ENCODE measurements around the gene MAPK8. TPM values are rescaled to one million over a fixed set of nuclear protein-coding genes. Genes with fewer than 3 reads are reported as not detected.

MAPK8 gene
- polyA plus RNA-seq, 2 of the 4 experiments (the other 2 are of a cell fraction): 29.6 to 71.4 TPM

DNA sequence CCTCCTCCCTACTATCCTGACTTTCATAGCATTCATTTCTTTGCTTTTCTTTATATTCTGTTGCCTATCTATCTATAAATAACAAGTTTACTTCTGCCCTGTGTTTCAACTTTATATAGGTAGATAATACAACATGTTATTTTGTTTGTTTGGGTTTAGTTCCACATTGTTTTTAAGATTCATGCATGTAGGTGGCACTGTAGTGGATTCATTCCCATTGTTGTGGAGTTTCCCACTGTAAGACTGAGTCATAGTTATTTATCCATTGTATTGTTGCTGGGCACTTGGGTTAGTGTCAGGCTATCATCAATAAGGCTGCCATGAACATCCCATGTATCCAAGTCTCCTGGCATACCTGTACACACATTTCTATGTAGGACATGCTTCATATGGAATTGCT, 170.7 kb downstream of the MAPK8 start:
- Histone ChIP-seq H3K4me3 (no peak overlapping the region), H3K4me2 (no peak overlapping the region), H3K27ac (no peak overlapping the region), H3K9me3 (no peaks in the 10 kb centered on the region; the same call in 2 of the 3 replicates), H3K4me1 (no peaks in the 10 kb centered on the region)
- FAIRE-seq (no peak), ATAC-seq (no peak), DNase-seq (ENCODE audit: low read depth in 1 of 2, low spot score in 1 of 2) (no peak)
- TF ChIP-seq JUNB (IDR thresholded peaks at IDR 0.05) (no peak), EHF (CRISPR knock-in tag; IDR thresholded peaks at IDR 0.05) (no peak), NPAS2 (CRISPR knock-in tag; IDR thresholded peaks at IDR 0.05; ENCODE audit: borderline replicate concordance) (no peak), HOXB5 (CRISPR knock-in tag; IDR thresholded peaks at IDR 0.05) (no peak), KDM1A (IDR thresholded peaks at IDR 0.05; ENCODE audit: low read depth) (no peak), JUN (IDR thresholded peaks at IDR 0.05) (no peak), HEYL (CRISPR knock-in tag; IDR thresholded peaks at IDR 0.05) (no peak), CBX8 (IDR thresholded peaks at IDR 0.05) (no peak), ESRRA (IDR thresholded peaks at IDR 0.05; ENCODE audit: borderline replicate concordance, low read length) (no peak), RNF2 (IDR thresholded peaks at IDR 0.05; ENCODE audit: borderline replicate concordance, low read depth) (no peak), PHF8 (IDR thresholded peaks at IDR 0.05; ENCODE audit: borderline replicate concordance, low read depth) (no peak), BHLHE40 (IDR thresholded peaks at IDR 0.05; ENCODE audit: low read depth, low read length) (no peak)
- TF ChIP-seq, protein P1, sequence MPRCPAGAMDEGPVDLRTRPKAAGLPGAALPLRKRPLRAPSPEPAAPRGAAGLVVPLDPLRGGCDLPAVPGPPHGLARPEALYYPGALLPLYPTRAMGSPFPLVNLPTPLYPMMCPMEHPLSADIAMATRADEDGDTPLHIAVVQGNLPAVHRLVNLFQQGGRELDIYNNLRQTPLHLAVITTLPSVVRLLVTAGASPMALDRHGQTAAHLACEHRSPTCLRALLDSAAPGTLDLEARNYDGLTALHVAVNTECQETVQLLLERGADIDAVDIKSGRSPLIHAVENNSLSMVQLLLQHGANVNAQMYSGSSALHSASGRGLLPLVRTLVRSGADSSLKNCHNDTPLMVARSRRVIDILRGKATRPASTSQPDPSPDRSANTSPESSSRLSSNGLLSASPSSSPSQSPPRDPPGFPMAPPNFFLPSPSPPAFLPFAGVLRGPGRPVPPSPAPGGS (IDR thresholded peaks at IDR 0.05): no peak
- TF ChIP-seq, protein P2, sequence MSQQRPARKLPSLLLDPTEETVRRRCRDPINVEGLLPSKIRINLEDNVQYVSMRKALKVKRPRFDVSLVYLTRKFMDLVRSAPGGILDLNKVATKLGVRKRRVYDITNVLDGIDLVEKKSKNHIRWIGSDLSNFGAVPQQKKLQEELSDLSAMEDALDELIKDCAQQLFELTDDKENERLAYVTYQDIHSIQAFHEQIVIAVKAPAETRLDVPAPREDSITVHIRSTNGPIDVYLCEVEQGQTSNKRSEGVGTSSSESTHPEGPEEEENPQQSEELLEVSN (IDR thresholded peaks at IDR 0.05; ENCODE audit: borderline replicate concordance, low read depth): no peak
- TF ChIP-seq, protein P3, sequence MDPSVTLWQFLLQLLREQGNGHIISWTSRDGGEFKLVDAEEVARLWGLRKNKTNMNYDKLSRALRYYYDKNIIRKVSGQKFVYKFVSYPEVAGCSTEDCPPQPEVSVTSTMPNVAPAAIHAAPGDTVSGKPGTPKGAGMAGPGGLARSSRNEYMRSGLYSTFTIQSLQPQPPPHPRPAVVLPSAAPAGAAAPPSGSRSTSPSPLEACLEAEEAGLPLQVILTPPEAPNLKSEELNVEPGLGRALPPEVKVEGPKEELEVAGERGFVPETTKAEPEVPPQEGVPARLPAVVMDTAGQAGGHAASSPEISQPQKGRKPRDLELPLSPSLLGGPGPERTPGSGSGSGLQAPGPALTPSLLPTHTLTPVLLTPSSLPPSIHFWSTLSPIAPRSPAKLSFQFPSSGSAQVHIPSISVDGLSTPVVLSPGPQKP (IDR thresholded peaks at IDR 0.05; ENCODE audit: low read depth, low read length): no peak
- TF ChIP-seq, protein P4, sequence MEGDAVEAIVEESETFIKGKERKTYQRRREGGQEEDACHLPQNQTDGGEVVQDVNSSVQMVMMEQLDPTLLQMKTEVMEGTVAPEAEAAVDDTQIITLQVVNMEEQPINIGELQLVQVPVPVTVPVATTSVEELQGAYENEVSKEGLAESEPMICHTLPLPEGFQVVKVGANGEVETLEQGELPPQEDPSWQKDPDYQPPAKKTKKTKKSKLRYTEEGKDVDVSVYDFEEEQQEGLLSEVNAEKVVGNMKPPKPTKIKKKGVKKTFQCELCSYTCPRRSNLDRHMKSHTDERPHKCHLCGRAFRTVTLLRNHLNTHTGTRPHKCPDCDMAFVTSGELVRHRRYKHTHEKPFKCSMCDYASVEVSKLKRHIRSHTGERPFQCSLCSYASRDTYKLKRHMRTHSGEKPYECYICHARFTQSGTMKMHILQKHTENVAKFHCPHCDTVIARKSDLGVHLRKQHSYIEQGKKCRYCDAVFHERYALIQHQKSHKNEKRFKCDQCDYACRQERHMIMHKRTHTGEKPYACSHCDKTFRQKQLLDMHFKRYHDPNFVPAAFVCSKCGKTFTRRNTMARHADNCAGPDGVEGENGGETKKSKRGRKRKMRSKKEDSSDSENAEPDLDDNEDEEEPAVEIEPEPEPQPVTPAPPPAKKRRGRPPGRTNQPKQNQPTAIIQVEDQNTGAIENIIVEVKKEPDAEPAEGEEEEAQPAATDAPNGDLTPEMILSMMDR (IDR thresholded peaks at IDR 0.05): no peak
- TF ChIP-seq, protein P5, sequence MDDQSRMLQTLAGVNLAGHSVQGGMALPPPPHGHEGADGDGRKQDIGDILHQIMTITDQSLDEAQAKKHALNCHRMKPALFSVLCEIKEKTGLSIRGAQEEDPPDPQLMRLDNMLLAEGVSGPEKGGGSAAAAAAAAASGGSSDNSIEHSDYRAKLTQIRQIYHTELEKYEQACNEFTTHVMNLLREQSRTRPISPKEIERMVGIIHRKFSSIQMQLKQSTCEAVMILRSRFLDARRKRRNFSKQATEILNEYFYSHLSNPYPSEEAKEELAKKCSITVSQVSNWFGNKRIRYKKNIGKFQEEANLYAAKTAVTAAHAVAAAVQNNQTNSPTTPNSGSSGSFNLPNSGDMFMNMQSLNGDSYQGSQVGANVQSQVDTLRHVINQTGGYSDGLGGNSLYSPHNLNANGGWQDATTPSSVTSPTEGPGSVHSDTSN (IDR thresholded peaks at IDR 0.05): no peak
- ChIA-PET POLR2A (no interaction called here), CTCF (no interaction called here)

DNA sequence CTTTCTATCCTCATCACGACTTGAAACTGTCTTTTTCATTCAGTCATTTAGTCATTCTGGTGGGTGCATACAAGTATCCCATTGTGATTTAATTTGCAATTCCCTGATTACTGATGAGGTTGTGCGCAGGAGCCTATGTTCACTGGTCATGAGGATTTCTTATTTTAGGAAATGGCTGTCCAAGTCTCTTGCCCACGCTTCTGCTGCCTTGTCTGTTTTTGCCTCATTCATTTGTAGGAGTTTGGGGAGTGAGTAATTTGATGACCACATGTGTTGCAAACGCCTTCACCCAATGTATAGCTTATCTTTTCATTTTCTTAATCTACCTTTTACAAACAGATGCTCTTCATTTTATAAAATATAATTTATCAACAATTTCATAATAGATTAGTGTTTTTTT, 171.1 kb downstream of the MAPK8 start:
- no peak overlapping the region for H3K27ac ChIP-seq
- H3K9me3 ChIP-seq: no peaks in the 10 kb centered on the region; the same call in 2 of the 3 replicates
- no peak overlapping the region for H3K4me3 ChIP-seq
- POLR2A ChIA-PET: no interaction called here
- CTCF ChIA-PET: no interaction called here
- no peak for FAIRE-seq
- no peak for DNase-seq (ENCODE audit: low read depth in 1 of 2, low spot score in 1 of 2)
- 76% methylated on average over 4 of the region's 4 CpGs for WGBS (ENCODE audit: missing lambda C conversion rate)
- no peak for ATAC-seq
- TF ChIP-seq HOXB13 (CRISPR knock-in tag; IDR thresholded peaks at IDR 0.05; ENCODE audit: low read depth): no peak
- TF ChIP-seq RARB (CRISPR knock-in tag; IDR thresholded peaks at IDR 0.05): no peak
- TF ChIP-seq CHD2 (IDR thresholded peaks at IDR 0.05; ENCODE audit: low read length, partially characterized antibody): no peak
- no peak for TF ChIP-seq HDAC2 (IDR thresholded peaks at IDR 0.05)
- TF ChIP-seq JUN (IDR thresholded peaks at IDR 0.05): no peak
- TF ChIP-seq MAZ (IDR thresholded peaks at IDR 0.05; ENCODE audit: borderline replicate concordance, low read depth, low read length): no peak
- no peak for TF ChIP-seq PHF8 (IDR thresholded peaks at IDR 0.05; ENCODE audit: borderline replicate concordance, low read depth)
- no peak for TF ChIP-seq CBX8 (IDR thresholded peaks at IDR 0.05)
- TF ChIP-seq, protein P1 (IDR thresholded peaks at IDR 0.05): no peak
- no peak for TF ChIP-seq ZC3H11A (IDR thresholded peaks at IDR 0.05)
- H3K4me1 ChIP-seq: no peaks in the 10 kb centered on the region
- H3K4me2 ChIP-seq: no peak overlapping the region

All from A549 (cell line).